Activated T-cell treated with anti-CD3 and anti-CD28 coated beads for 1 hour (primary cell): Measurements from ENCODE around the gene EEPD1.
"Not testable (repeated sequence)": the region's sequence is repeated elsewhere in the genome, so short reads cannot be mapped to it uniquely, and the experiment has no call there.

Experiments used
- DNase-seq: peaks from one replicate; pipeline ENCODE4 v3.0.0-alpha.2; 2020; ENCODE audit warnings: low read depth

EEPD1 gene

GRCh38 chr7:36253699-36254098 lies 100.6 kb downstream of the EEPD1 start:
- DNase-seq, result no peak

GRCh38 chr7:36258510-36259259 lies 105.6 kb downstream of the EEPD1 start:
- not testable (repeated sequence) for DNase-seq

- no peak for DNase-seq
Observed at GRCh38 chr7:36260481-36260880, 107.4 kb downstream of the EEPD1 start.

GRCh38 chr7:36261019-36261754 lies 108.1 kb downstream of the EEPD1 start:
- no peak for DNase-seq

- DNase-seq, result no peak
Observed at GRCh38 chr7:36262309-36263094, 109.4 kb downstream of the EEPD1 start.

GRCh38 chr7:36263095-36263484 lies 110.0 kb downstream of the EEPD1 start:
- DNase-seq, result no peak

- no peak for DNase-seq
Observed at GRCh38 chr7:36264123-36264801, 111.2 kb downstream of the EEPD1 start.

- no peak for DNase-seq
Observed at GRCh38 chr7:36264913-36265516, 112.0 kb downstream of the EEPD1 start.

GRCh38 chr7:36265680-36266079 lies 112.6 kb downstream of the EEPD1 start:
- no peak for DNase-seq

- no peak for DNase-seq
Observed at GRCh38 chr7:36266190-36266589, 113.1 kb downstream of the EEPD1 start.

- DNase-seq, result no peak
Observed at GRCh38 chr7:36266683-36267082, 113.6 kb downstream of the EEPD1 start.

- no peak for DNase-seq
Observed at GRCh38 chr7:36272211-36272566, 119.1 kb downstream of the EEPD1 start.

GRCh38 chr7:36272567-36273269 lies 119.7 kb downstream of the EEPD1 start:
- no peak for DNase-seq

GRCh38 chr7:36273836-36274235 lies 120.8 kb downstream of the EEPD1 start:
- no peak for DNase-seq

GRCh38 chr7:36275735-36276284 lies 122.8 kb downstream of the EEPD1 start:
- no peak for DNase-seq

GRCh38 chr7:36276428-36277248 lies 123.6 kb downstream of the EEPD1 start:
- no peak for DNase-seq

- DNase-seq, result no peak
Observed at GRCh38 chr7:36277249-36277542, 124.1 kb downstream of the EEPD1 start.

GRCh38 chr7:36278069-36278619 lies 125.1 kb downstream of the EEPD1 start:
- no peak for DNase-seq

GRCh38 chr7:36278620-36279172 lies 125.6 kb downstream of the EEPD1 start:
- no peak for DNase-seq
